ENCODE measurements around the gene FNDC3B. TPM values are rescaled to one million over a fixed set of nuclear protein-coding genes. Genes with fewer than 3 reads are reported as not detected.

The FNDC3B gene
- total and polyA plus RNA-seq, 9 of the 15 experiments (the other 6 are each of a cell fraction or from before 2014, with no cell fraction given): 7.0 to 35.8 (median 16.2) TPM

GRCh38 chr3:172325461-172325860, 286.1 kb downstream of the FNDC3B start:
- Histone ChIP-seq H3K4me1 (replicated peaks in 1 of 2; ENCODE audit: control insufficient read depth in 2 of 2, insufficient read depth in 2 of 2, low read length in 2 of 2) (peaks cover 0 to 9% of the 10 kb centered on the region in 2 experiments; a peak in 2 of 5 replicates), H3K4me3 (no peak overlapping the region), H3K9me3 (replicated peaks; ENCODE audit: control insufficient read depth, insufficient read depth, low read depth, low read length) (no peaks in the 10 kb centered on the region), H3K36me3 (ENCODE audit: control insufficient read depth, insufficient read depth, low read length) (peaks cover 49% of the 10 kb centered on the region; the same call in 2 of the 3 replicates), H3K79me2 (ENCODE audit: control insufficient read depth, insufficient read depth, low read length) (no peaks in the 10 kb centered on the region), H3K9ac (ENCODE audit: insufficient read depth in 1 of 2, low read depth in 2 of 2, low read length in 2 of 2) (no peak overlapping the region), H4K20me1 (replicated peaks; ENCODE audit: control insufficient read depth, insufficient read depth, low read length) (no peaks in the 10 kb centered on the region), H3K27ac (ENCODE audit: extremely low read depth, low read depth, low read length) (no peak overlapping the region), H2AFZ (ENCODE audit: low read depth, low read length) (no peak overlapping the region), H3K27me3 (ENCODE audit: control insufficient read depth in 2 of 2, insufficient read depth in 2 of 2, low read length in 2 of 2) (no peaks in the 10 kb centered on the region), H3K4me2 (ENCODE audit: insufficient read depth, low read length) (no peak overlapping the region), H3K9me1 (ENCODE audit: control insufficient read depth, insufficient read depth, low read length) (no peaks in the 10 kb centered on the region)
- DNase-seq (ENCODE audit: extremely low read depth in 1 of 4, low spot score in 3 of 4) (no peak), FAIRE-seq (no peak), ATAC-seq (no peak)
- in situ Hi-C loops (cut with MboI): no loop called here
- no TSS peak for BruUV-seq (replicated peaks)
- ChIA-PET POLR2A (interaction anchor here (1.0 kb wide), 1 partner anchor 286 kb away, joined by 3 read pairs; the partner anchor contains the start of gene FNDC3B), CTCF (ENCODE audit: low intra/inter-chr PET ratio) (no interaction called here)
- WGBS (ENCODE audit: insufficient coverage, low coverage, missing lambda C conversion rate): 85% methylated on average over 8 of the region's 8 CpGs
- intact Hi-C loops (cut with micrococcal nuclease): no loop called here
- no peak for TF ChIP-seq TCF3 (CRISPR knock-in tag; IDR thresholded peaks at IDR 0.05)
- TF ChIP-seq ZNF551 (CRISPR knock-in tag; IDR thresholded peaks at IDR 0.05): no peak
- TF ChIP-seq, protein P1, sequence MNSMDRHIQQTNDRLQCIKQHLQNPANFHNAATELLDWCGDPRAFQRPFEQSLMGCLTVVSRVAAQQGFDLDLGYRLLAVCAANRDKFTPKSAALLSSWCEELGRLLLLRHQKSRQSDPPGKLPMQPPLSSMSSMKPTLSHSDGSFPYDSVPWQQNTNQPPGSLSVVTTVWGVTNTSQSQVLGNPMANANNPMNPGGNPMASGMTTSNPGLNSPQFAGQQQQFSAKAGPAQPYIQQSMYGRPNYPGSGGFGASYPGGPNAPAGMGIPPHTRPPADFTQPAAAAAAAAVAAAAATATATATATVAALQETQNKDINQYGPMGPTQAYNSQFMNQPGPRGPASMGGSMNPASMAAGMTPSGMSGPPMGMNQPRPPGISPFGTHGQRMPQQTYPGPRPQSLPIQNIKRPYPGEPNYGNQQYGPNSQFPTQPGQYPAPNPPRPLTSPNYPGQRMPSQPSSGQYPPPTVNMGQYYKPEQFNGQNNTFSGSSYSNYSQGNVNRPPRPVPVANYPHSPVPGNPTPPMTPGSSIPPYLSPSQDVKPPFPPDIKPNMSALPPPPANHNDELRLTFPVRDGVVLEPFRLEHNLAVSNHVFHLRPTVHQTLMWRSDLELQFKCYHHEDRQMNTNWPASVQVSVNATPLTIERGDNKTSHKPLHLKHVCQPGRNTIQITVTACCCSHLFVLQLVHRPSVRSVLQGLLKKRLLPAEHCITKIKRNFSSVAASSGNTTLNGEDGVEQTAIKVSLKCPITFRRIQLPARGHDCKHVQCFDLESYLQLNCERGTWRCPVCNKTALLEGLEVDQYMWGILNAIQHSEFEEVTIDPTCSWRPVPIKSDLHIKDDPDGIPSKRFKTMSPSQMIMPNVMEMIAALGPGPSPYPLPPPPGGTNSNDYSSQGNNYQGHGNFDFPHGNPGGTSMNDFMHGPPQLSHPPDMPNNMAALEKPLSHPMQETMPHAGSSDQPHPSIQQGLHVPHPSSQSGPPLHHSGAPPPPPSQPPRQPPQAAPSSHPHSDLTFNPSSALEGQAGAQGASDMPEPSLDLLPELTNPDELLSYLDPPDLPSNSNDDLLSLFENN (IDR thresholded peaks at IDR 0.05; ENCODE audit: low read depth in 2 of 2, low read length in 2 of 2): no peak
- no peak for TF ChIP-seq ZZZ3 (IDR thresholded peaks at IDR 0.05)
- TF ChIP-seq ZBTB1 (CRISPR knock-in tag; IDR thresholded peaks at IDR 0.05; ENCODE audit: borderline replicate concordance, low read depth): no peak
- TF ChIP-seq ZSCAN32 (CRISPR knock-in tag; IDR thresholded peaks at IDR 0.05): no peak
- no peak for TF ChIP-seq TGIF2 (CRISPR knock-in tag; IDR thresholded peaks at IDR 0.05)
- TF ChIP-seq ZNF274 (IDR thresholded peaks at IDR 0.05; ENCODE audit: borderline replicate concordance, low read depth, low read length): no peak
- TF ChIP-seq DDX20 (tag; IDR thresholded peaks at IDR 0.05; ENCODE audit: low read depth): no peak
- no peak for TF ChIP-seq EWSR1 (IDR thresholded peaks at IDR 0.05; ENCODE audit: borderline replicate concordance, low read depth, partially characterized antibody)
- TF ChIP-seq ATF7 (IDR thresholded peaks at IDR 0.05): no peak
- TF ChIP-seq, protein P2, sequence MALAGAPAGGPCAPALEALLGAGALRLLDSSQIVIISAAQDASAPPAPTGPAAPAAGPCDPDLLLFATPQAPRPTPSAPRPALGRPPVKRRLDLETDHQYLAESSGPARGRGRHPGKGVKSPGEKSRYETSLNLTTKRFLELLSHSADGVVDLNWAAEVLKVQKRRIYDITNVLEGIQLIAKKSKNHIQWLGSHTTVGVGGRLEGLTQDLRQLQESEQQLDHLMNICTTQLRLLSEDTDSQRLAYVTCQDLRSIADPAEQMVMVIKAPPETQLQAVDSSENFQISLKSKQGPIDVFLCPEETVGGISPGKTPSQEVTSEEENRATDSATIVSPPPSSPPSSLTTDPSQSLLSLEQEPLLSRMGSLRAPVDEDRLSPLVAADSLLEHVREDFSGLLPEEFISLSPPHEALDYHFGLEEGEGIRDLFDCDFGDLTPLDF (CRISPR knock-in tag; IDR thresholded peaks at IDR 0.05): no peak
- no peak for TF ChIP-seq CTCF (IDR thresholded peaks at IDR 0.05 in 2 of 3, conservative IDR thresholded peaks at IDR 0.05 in 1 of 3; ENCODE audit: insufficient read depth in 2 of 3, low read depth in 1 of 3, low read length in 3 of 3)
- no peak for TF ChIP-seq SETDB1 (IDR thresholded peaks at IDR 0.05; ENCODE audit: low read length)
- no peak for TF ChIP-seq ZNF830 (CRISPR knock-in tag; IDR thresholded peaks at IDR 0.05)
- TF ChIP-seq PHF21A (IDR thresholded peaks at IDR 0.05; ENCODE audit: borderline replicate concordance, low read depth): no peak
- no peak for TF ChIP-seq CHD1 (IDR thresholded peaks at IDR 0.05; ENCODE audit: low read length)
- TF ChIP-seq PML (IDR thresholded peaks at IDR 0.05; ENCODE audit: low read length): no peak
